ENCODE results near the gene KRT38. TPM values are rescaled to one million over a fixed set of nuclear protein-coding genes. Genes with fewer than 3 reads are reported as not detected.

KRT38 gene
- total RNA-seq, 1 donor from 2014 or later, result not detected

GRCh38 chr17:41480581-41480980 lies 39.8 kb upstream of the KRT38 start:
- peaks cover 4% of the 10 kb centered on the region for H3K9me3 Mint-ChIP-seq (ENCODE audit: unreplicated experiment)
- Histone ChIP-seq H3K9ac (ENCODE audit: low read length) (no peak overlapping the region), H4K20me1 (ENCODE audit: insufficient read depth, low read length) (no peaks in the 10 kb centered on the region), H3K27me3 (ENCODE audit: insufficient read depth, low read length) (no peaks in the 10 kb centered on the region), H3K9me3 (ENCODE audit: insufficient read depth, low read depth, low read length) (no peaks in the 10 kb centered on the region), H2AFZ (ENCODE audit: low read depth, low read length) (no peak overlapping the region), H3K27ac (ENCODE audit: low read depth, low read length) (no peak overlapping the region), H3K4me3 (ENCODE audit: insufficient read depth, low read depth, low read length) (no peak overlapping the region), H3K36me3 (ENCODE audit: insufficient read depth, low read length) (no peaks in the 10 kb centered on the region), H3K79me2 (ENCODE audit: insufficient read depth, low read length) (no peaks in the 10 kb centered on the region), H3K4me2 (ENCODE audit: low read length) (no peak overlapping the region), H3K4me1 (ENCODE audit: insufficient read depth, low read length) (no peaks in the 10 kb centered on the region)
- H3K4me1 Mint-ChIP-seq (ENCODE audit: low read depth, unreplicated experiment), result no peaks in the 10 kb centered on the region
- no peaks in the 10 kb centered on the region for H3K36me3 Mint-ChIP-seq (ENCODE audit: low read depth, unreplicated experiment)
- H3K27me3 Mint-ChIP-seq (ENCODE audit: low read depth, unreplicated experiment), result peaks cover 48% of the 10 kb centered on the region
- no peak overlapping the region for H3K27ac Mint-ChIP-seq (ENCODE audit: unreplicated experiment)
- TF ChIP-seq EZH2 (IDR thresholded peaks at IDR 0.05; ENCODE audit: insufficient read depth, low read length) (no peak), CTCF (IDR thresholded peaks at IDR 0.05; ENCODE audit: insufficient read depth, low read depth, low read length) (no peak)
- FAIRE-seq (no peak), DNase-seq (ENCODE audit: low read depth) (no peak)
- no peak overlapping the region for H3K4me3 Mint-ChIP-seq (ENCODE audit: unreplicated experiment)

- Histone ChIP-seq H3K9ac (ENCODE audit: low read length) (no peak overlapping the region), H3K27me3 (ENCODE audit: insufficient read depth, low read length) (no peaks in the 10 kb centered on the region), H2AFZ (ENCODE audit: low read depth, low read length) (no peak overlapping the region), H3K27ac (ENCODE audit: low read depth, low read length) (no peak overlapping the region), H4K20me1 (ENCODE audit: insufficient read depth, low read length) (no peaks in the 10 kb centered on the region), H3K4me3 (ENCODE audit: insufficient read depth, low read depth, low read length) (no peak overlapping the region), H3K9me3 (ENCODE audit: insufficient read depth, low read depth, low read length) (no peaks in the 10 kb centered on the region), H3K4me2 (ENCODE audit: low read length) (no peak overlapping the region), H3K36me3 (ENCODE audit: insufficient read depth, low read length) (no peaks in the 10 kb centered on the region), H3K4me1 (ENCODE audit: insufficient read depth, low read length) (no peaks in the 10 kb centered on the region), H3K79me2 (ENCODE audit: insufficient read depth, low read length) (no peaks in the 10 kb centered on the region)
- H3K4me3 Mint-ChIP-seq (ENCODE audit: unreplicated experiment), result no peak overlapping the region
- H3K27ac Mint-ChIP-seq (ENCODE audit: unreplicated experiment), result peak overlapping the region; percentile 47
- no peaks in the 10 kb centered on the region for H3K4me1 Mint-ChIP-seq (ENCODE audit: low read depth, unreplicated experiment)
- no peaks in the 10 kb centered on the region for H3K36me3 Mint-ChIP-seq (ENCODE audit: low read depth, unreplicated experiment)
- TF ChIP-seq CTCF (IDR thresholded peaks at IDR 0.05; ENCODE audit: insufficient read depth, low read depth, low read length) (no peak), EZH2 (IDR thresholded peaks at IDR 0.05; ENCODE audit: insufficient read depth, low read length) (no peak)
- peaks cover 4% of the 10 kb centered on the region for H3K9me3 Mint-ChIP-seq (ENCODE audit: unreplicated experiment)
- DNase-seq (ENCODE audit: low read depth) (no peak), FAIRE-seq (no peak)
- peaks cover 50% of the 10 kb centered on the region for H3K27me3 Mint-ChIP-seq (ENCODE audit: low read depth, unreplicated experiment)
Observed at GRCh38 chr17:41480136-41480535, 39.4 kb upstream of the KRT38 start.

- Mint-ChIP-seq H3K4me1 (ENCODE audit: low read depth, unreplicated experiment) (no peaks in the 10 kb centered on the region), H3K27me3 (ENCODE audit: low read depth, unreplicated experiment) (peaks cover 43% of the 10 kb centered on the region), H3K27ac (ENCODE audit: unreplicated experiment) (no peak overlapping the region), H3K4me3 (ENCODE audit: unreplicated experiment) (no peak overlapping the region), H3K9me3 (ENCODE audit: unreplicated experiment) (peaks cover 5% of the 10 kb centered on the region), H3K36me3 (ENCODE audit: low read depth, unreplicated experiment) (no peaks in the 10 kb centered on the region)
- Histone ChIP-seq H3K27ac (ENCODE audit: low read depth, low read length) (no peak overlapping the region), H3K4me3 (ENCODE audit: insufficient read depth, low read depth, low read length) (no peak overlapping the region), H3K9me3 (ENCODE audit: insufficient read depth, low read depth, low read length) (no peaks in the 10 kb centered on the region), H3K27me3 (ENCODE audit: insufficient read depth, low read length) (no peaks in the 10 kb centered on the region), H3K4me2 (ENCODE audit: low read length) (no peak overlapping the region), H3K9ac (ENCODE audit: low read length) (no peak overlapping the region), H3K36me3 (ENCODE audit: insufficient read depth, low read length) (no peaks in the 10 kb centered on the region), H4K20me1 (ENCODE audit: insufficient read depth, low read length) (no peaks in the 10 kb centered on the region), H2AFZ (ENCODE audit: low read depth, low read length) (no peak overlapping the region), H3K79me2 (ENCODE audit: insufficient read depth, low read length) (no peaks in the 10 kb centered on the region), H3K4me1 (ENCODE audit: insufficient read depth, low read length) (no peaks in the 10 kb centered on the region)
- FAIRE-seq, result no peak
- TF ChIP-seq EZH2 (IDR thresholded peaks at IDR 0.05; ENCODE audit: insufficient read depth, low read length) (no peak), CTCF (IDR thresholded peaks at IDR 0.05; ENCODE audit: insufficient read depth, low read depth, low read length) (no peak)
- no peak for DNase-seq (ENCODE audit: low read depth)
Observed at GRCh38 chr17:41478237-41478636, 37.5 kb upstream of the KRT38 start.
